K562 (cell line): ENCODE results near the gene ATP9A. TPM values are rescaled to one million over a fixed set of nuclear protein-coding genes. Genes with fewer than 3 reads are reported as not detected.

Source experiments
- ATAC-seq: fragments of 200-7000 bp; cut with Tn5 transposase; 3 replicates; pipeline ENCODE4 v1.9.1; 2020; ENCODE audit warnings: moderate library complexity
- BruUV-seq: library from RNA; stranded (reverse); fragments of 400-500 nt; replicated peaks from 2 replicates; lab custom pipeline; 2021; lab: Mats Ljungman, UMichigan
- CTCF ChIA-PET: fragments of 300-600 bp; formaldehyde crosslinking; extraction: SDS; loops from one replicate; lab custom pipeline; 2021; ENCODE audit warnings: low intra/inter-chr PET ratio; lab: Yijun Ruan, JAX
- POLR2A ChIA-PET: fragments of 300-600, 350-650 bp; sonication (Branson Sonifier 250); formaldehyde crosslinking; extraction: SDS; loops from one replicate; lab custom pipeline; 2021; ENCODE audit warnings: antibody characterized with exemption, inconsistent platforms; lab: Yijun Ruan, JAX
- DNase-seq, 4 experiments: peaks; one replicate each; pipeline versions ENCODE4 v3.0.0 to v3.0.0-alpha.2; 2011 to 2018; ENCODE audit warnings: low spot score in 3 of 4, mixed read lengths in 3 of 4; ENCODE audit errors: extremely low read depth in 1 of 4
- FAIRE-seq: peaks from 2 replicates; lab custom pipeline; 2011; peaks lifted over from hg19 to GRCh38; lab: Jason Lieb, UNC
- H2AFZ ChIP-seq: 2 replicates; pipeline ENCODE4 v1.6.0; 2011; ENCODE audit warnings: low read depth, low read length, control low read depth, inconsistent platforms
- H3K27ac ChIP-seq: fragments of 200-600 bp; 3 replicates; pipeline ENCODE4 v1.8.0; 2011; ENCODE audit warnings: low read depth, mild to moderate bottlenecking, control low read depth, inconsistent platforms, low read length, moderate library complexity, mixed read lengths; ENCODE audit errors: extremely low read depth
- H3K27me3 ChIP-seq, 2 experiments: fragments of 300-600 bp in 1 of 2; 2 replicates in 1 of 2; 3 replicates in 1 of 2; pipeline versions ENCODE4 v1.6.0 to v1.8.0; 2011; ENCODE audit warnings: inconsistent platforms in 2 of 2, low read length in 2 of 2, mild to moderate bottlenecking in 1 of 2, mixed read lengths in 1 of 2, moderate library complexity in 1 of 2; ENCODE audit not compliant: control insufficient read depth in 2 of 2, insufficient read depth in 2 of 2
- H3K36me3 ChIP-seq: fragments of 300-600 bp; 3 replicates; pipeline ENCODE4 v1.8.0; 2011; ENCODE audit warnings: mild to moderate bottlenecking, low read length, inconsistent platforms; ENCODE audit not compliant: control insufficient read depth, insufficient read depth
- H3K4me1 ChIP-seq, 2 experiments: fragments of 200-600 bp in 1 of 2; replicated peaks in 1 of 2; 2 replicates in 1 of 2; 3 replicates in 1 of 2; pipeline versions ENCODE4 v1.5.1 to v1.8.0; 2011; ENCODE audit warnings: inconsistent platforms in 2 of 2, low read length in 2 of 2, mild to moderate bottlenecking in 1 of 2, mixed read lengths in 1 of 2, moderate library complexity in 1 of 2; ENCODE audit not compliant: control insufficient read depth in 2 of 2, insufficient read depth in 2 of 2
- H3K4me2 ChIP-seq: 2 replicates; pipeline ENCODE4 v1.6.1; 2011; ENCODE audit warnings: low read length, control low read depth, inconsistent platforms, mixed read lengths; ENCODE audit not compliant: insufficient read depth
- H3K4me3 ChIP-seq: fragments of 200-600 bp; sonication (generic), shearing (Covaris generic); 2 replicates; pipeline ENCODE4 v1.5.1; 2016; ENCODE audit warnings: control low read depth, inconsistent platforms
- H3K79me2 ChIP-seq: fragments of 200-600 bp; 3 replicates; pipeline ENCODE4 v1.8.0; 2011; ENCODE audit warnings: low read length, inconsistent platforms; ENCODE audit not compliant: control insufficient read depth, insufficient read depth
- H3K9ac ChIP-seq, 2 experiments: 2 replicates each; pipeline versions ENCODE4 v1.6.0 to v1.6.1; 2011; ENCODE audit warnings: low read depth in 2 of 2, low read length in 2 of 2, control low read depth in 1 of 2, inconsistent platforms in 1 of 2, mild to moderate bottlenecking in 1 of 2, mixed read lengths in 1 of 2; ENCODE audit not compliant: insufficient read depth in 1 of 2
- H3K9me1 ChIP-seq: one replicate; pipeline ENCODE4 v1.6.0; 2011; ENCODE audit warnings: inconsistent platforms, mild to moderate bottlenecking, low read length, moderate library complexity; ENCODE audit not compliant: control insufficient read depth, insufficient read depth
- H3K9me3 ChIP-seq: replicated peaks from 2 replicates; pipeline ENCODE4 v1.5.1; 2011; ENCODE audit warnings: low read depth, low read length, inconsistent platforms; ENCODE audit not compliant: control insufficient read depth, insufficient read depth
- H4K20me1 ChIP-seq: replicated peaks from 2 replicates; pipeline ENCODE4 v1.6.1; 2011; ENCODE audit warnings: low read length, inconsistent platforms, mixed read lengths; ENCODE audit not compliant: control insufficient read depth, insufficient read depth
- EGR1 ChIP-seq: fragments of 450-650 bp; conservative IDR thresholded peaks from 2 replicates; pipeline ENCODE4 v1.6.1; 2017; ENCODE audit warnings: mild to moderate bottlenecking
- ELF2 ChIP-seq: fragments of 250-450 bp; sonication (Bioruptor Pico); IDR thresholded peaks from 2 replicates; pipeline ENCODE4 v1.5.0; 2021; ENCODE audit warnings: mild to moderate bottlenecking
- HNRNPH1 ChIP-seq: fragments of 200-400 bp; formaldehyde crosslinking; optimal IDR thresholded peaks from 2 replicates; pipeline ENCODE3; 2017; ENCODE audit warnings: low read depth, mild to moderate bottlenecking, low read length, moderate library complexity
- IRF2 ChIP-seq: sonication (generic); formaldehyde crosslinking; IDR thresholded peaks from 2 replicates; pipeline ENCODE4 v1.8.1; 2022; ENCODE audit warnings: mild to moderate bottlenecking, missing genetic modification reagents
- MCM2 ChIP-seq: fragments of 450-650 bp; IDR thresholded peaks from 2 replicates; pipeline ENCODE4 v1.6.1; 2017; ENCODE audit warnings: low read depth, mild to moderate bottlenecking
- PHB ChIP-seq: fragments of 250-450 bp; sonication (Bioruptor Pico); IDR thresholded peaks from 2 replicates; pipeline ENCODE4 v1.5.0; 2021
- SMARCA4 ChIP-seq: fragments of 450-650 bp; IDR thresholded peaks from 2 replicates; pipeline ENCODE4 v1.6.1; 2016
- SP1 ChIP-seq: sonication (generic); formaldehyde crosslinking; IDR thresholded peaks from 2 replicates; pipeline ENCODE4 v1.8.1; 2022; ENCODE audit warnings: mild to moderate bottlenecking, missing genetic modification reagents
- TFAM ChIP-seq: fragments of 250-450 bp; sonication (Bioruptor Pico); conservative IDR thresholded peaks from 2 replicates; pipeline ENCODE4 v1.5.0; 2021; ENCODE audit warnings: mild to moderate bottlenecking, moderate library complexity
- WGBS: fragments of 100-300 bp; shearing (Covaris generic); methylation state at CpG from one replicate; pipeline ENCODE4 v1.1.6; 2016; ENCODE audit warnings: low coverage, mixed read lengths; ENCODE audit not compliant: insufficient coverage; ENCODE audit errors: missing lambda C conversion rate; 5-methylcytosine and 5-hydroxymethylcytosine counted together
- in situ Hi-C: fragments of 300-500 bp; cut with MboI; formaldehyde crosslinking; loops from 4 replicates; pipeline ENCODE4 v1.15.0; 2018; ENCODE audit warnings: inconsistent platforms, mixed read lengths
- intact Hi-C: fragments of 100-400 bp; cut with micrococcal nuclease; formaldehyde crosslinking; loops from 2 replicates; pipeline ENCODE4 v1.14.2; 2022
- polyA plus RNA-seq, 8 experiments: library from polyadenylated mRNA; depleted of rRNA in 4 of 8; stranded (reverse) in 5 of 8; unstranded in 3 of 8; fragments of >200 nt; fragmentation: Nextera tagmentation in 2 of 8; fragmentation: Illumina TruSeq in 1 of 8; extraction: Ambion mirVana in 2 of 8; extraction: Trizol in 1 of 8; gene quantifications; 2 replicates each; pipeline versions ENCODE4 v1.2.1 to v1.2.3, GENCODE V29; 2011 to 2014; ENCODE audit warnings: inconsistent platforms in 1 of 8, missing spikeins in 1 of 8
- total RNA-seq, 7 experiments: library from RNA; depleted of rRNA in 6 of 7; stranded (reverse); fragments of >200 nt in 6 of 7; fragmentation: Illumina TruSeq in 2 of 7; extraction: Trizol in 2 of 7; gene quantifications; 2 replicates each; pipeline versions ENCODE4 v1.2.1 to v1.2.3, GENCODE V29; 2011 to 2021; ENCODE audit warnings: low replicate concordance in 1 of 7

Gene ATP9A
- total and polyA plus RNA-seq, 9 of the 15 experiments (the other 6 are each of a cell fraction or from before 2014, with no cell fraction given): 0.18 to 0.62 (median 0.29) TPM

GRCh38 chr20:51799401-51799860 is 31.2 kb upstream of the ATP9A start:
- peaks cover 0 to 4% of the 10 kb centered on the region in 2 experiments; a peak in 2 of 5 replicates for H3K4me1 ChIP-seq
- intact Hi-C loops: no loop called here
- CTCF ChIA-PET: no interaction called here
- no peak for DNase-seq
- no peak overlapping the region for H3K4me3 ChIP-seq
- H3K9me1 ChIP-seq: no peaks in the 10 kb centered on the region
- in situ Hi-C loops: no loop called here
- H3K4me2 ChIP-seq: no peak overlapping the region
- ATAC-seq: no peak
- no peak overlapping the region for H2AFZ ChIP-seq
- no peaks in the 10 kb centered on the region for H4K20me1 ChIP-seq
- no peak for TF ChIP-seq ELF2 (CRISPR knock-in tag)
- no peak for TF ChIP-seq MCM2
- TF ChIP-seq IRF2 (CRISPR knock-in tag): no peak
- no peak for TF ChIP-seq PHB
- no peak for TF ChIP-seq HNRNPH1
- no peak for TF ChIP-seq SMARCA4
- TF ChIP-seq TFAM (CRISPR knock-in tag): no peak
- no peak for TF ChIP-seq SP1 (CRISPR knock-in tag)
- no peak for TF ChIP-seq EGR1
- TF ChIP-seq, all 486 proteins: peak for 0
- Histone ChIP-seq H3K27ac (no peak overlapping the region), H3K9me3 (no peaks in the 10 kb centered on the region), H3K36me3 (no peaks in the 10 kb centered on the region), H3K27me3 (peaks cover 2 to 4% of the 10 kb centered on the region in 2 experiments; a peak in 1 of 5 replicates), H3K9ac (no peak overlapping the region), H3K79me2 (no peaks in the 10 kb centered on the region)
- 4% methylated on average over 10 of the region's 10 CpGs for WGBS
- POLR2A ChIA-PET: interaction anchor here (0.7 kb wide), 1 partner anchor 316 kb away, joined by 3 read pairs; no protein-coding TSS in a partner anchor
- FAIRE-seq: no peak
- no TSS peak for BruUV-seq
